NCI-H1930 (cell line): ENCODE data around the gene NMS.

Experiments
- DNase-seq, 2 experiments: peaks; one replicate each; lab custom pipeline; 2025; lab: John Stamatoyannopoulos, UW

Gene NMS

GRCh38 chr2:100485396-100485795, 15.1 kb downstream of the NMS start:
- DNase-seq: no peak

GRCh38 chr2:100494712-100495111, 24.4 kb downstream of the NMS start:
- no peak for DNase-seq

GRCh38 chr2:100502782-100503181, 32.5 kb downstream of the NMS start:
- DNase-seq: no peak

- DNase-seq: no peak
Observed at GRCh38 chr2:100504542-100504941, 34.3 kb downstream of the NMS start.

GRCh38 chr2:100509066-100509465, 38.8 kb downstream of the NMS start:
- DNase-seq: no peak

GRCh38 chr2:100513650-100514049, 43.4 kb downstream of the NMS start:
- no peak for DNase-seq

- no peak for DNase-seq
Observed at GRCh38 chr2:100517556-100517955, 47.3 kb downstream of the NMS start.

- DNase-seq: no peak
Observed at GRCh38 chr2:100518801-100519200, 48.5 kb downstream of the NMS start.

GRCh38 chr2:100520224-100520623, 49.9 kb downstream of the NMS start:
- no peak for DNase-seq

GRCh38 chr2:100522430-100522829, 52.1 kb downstream of the NMS start:
- DNase-seq: no peak

- no peak for DNase-seq
Observed at GRCh38 chr2:100524331-100524730, 54.0 kb downstream of the NMS start.

GRCh38 chr2:100526868-100527267, 56.6 kb downstream of the NMS start:
- no peak for DNase-seq

GRCh38 chr2:100527440-100528015, 57.2 kb downstream of the NMS start:
- no peak for DNase-seq

GRCh38 chr2:100529176-100529575, 58.9 kb downstream of the NMS start:
- DNase-seq: no peak

GRCh38 chr2:100529900-100530299, 59.6 kb downstream of the NMS start:
- DNase-seq: no peak
